HG02973 (cell line): ENCODE results near the gene MRPS23.
"Not testable (repeated sequence)": the region's sequence is repeated elsewhere in the genome, so short reads cannot be mapped to it uniquely, and the experiment has no call there.

Experiments
- ATAC-seq: cut with Tn5 transposase; IDR thresholded peaks from one replicate; pipeline ENCODE4 v1.9.1; 2021; ENCODE audit warnings: moderate library complexity; ENCODE audit not compliant: unreplicated experiment

The MRPS23 gene

DNA sequence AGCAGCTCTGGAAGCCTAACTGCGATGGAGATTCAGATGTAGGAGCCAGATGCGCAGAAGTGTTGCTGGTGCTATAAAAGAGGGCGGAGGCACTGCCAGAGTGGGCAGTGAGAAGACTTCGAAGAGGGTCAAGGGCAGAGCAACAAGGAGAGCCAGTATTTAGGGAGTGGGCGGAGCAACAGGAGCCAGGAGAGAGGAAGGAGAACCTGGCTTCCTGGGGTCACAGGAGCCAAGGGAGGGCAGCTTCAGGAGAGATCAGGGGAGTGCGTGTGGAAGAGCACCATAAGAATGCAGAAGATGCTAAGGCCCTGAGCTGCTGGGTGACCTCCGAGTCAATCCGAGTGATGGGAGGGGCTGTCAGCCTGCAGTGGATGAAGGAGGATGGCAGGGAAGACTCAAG, 14.4 kb upstream of the MRPS23 start:
- no peak for ATAC-seq

DNA sequence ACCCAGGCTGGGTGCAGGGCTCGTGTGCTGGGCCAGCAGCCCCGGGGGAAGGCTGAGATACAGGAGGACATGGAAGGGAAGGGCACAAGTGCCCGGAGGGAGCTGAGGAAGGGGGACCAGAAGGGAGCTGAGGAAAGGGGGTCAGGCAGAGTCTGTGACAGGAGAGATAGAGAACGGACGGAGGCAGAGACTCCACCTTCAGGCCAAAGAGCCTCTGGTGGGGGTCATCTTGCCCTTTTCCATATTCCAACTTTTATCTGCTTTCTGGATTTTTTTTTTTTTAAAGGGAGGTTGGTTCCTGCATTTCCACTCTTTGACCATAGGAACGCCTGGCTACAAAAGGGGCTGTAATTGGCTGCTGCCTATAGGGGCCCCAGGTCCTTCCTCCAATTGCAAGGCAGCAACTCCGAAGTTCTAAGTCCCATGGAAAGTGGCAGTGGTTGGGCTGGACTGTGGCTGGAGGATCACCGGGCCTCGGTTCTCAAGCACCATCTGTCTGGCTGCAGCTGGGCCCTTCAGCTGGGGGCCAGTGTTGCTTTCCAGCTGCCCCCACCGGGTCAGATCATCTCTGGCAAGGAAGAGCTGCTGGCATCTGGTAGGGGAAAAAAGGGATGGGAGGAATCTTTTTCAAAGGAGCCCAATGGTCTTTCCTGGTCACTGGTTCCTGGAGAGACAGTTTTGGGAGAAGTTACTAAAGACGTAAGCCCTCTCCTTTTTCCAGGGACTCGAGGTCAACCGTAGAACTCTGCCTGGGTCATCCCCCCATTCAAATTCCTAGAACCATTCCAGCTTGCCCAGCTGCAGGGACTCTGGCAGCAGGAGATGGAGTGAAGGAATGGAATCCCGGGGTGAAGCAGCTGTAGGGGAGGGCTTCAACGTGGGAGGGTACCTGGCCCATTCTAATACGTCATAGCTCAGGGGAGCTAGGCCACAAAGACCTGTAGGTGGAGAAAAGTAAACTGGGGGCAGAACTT, 13.1 kb upstream of the MRPS23 start:
- ATAC-seq: no peak

DNA sequence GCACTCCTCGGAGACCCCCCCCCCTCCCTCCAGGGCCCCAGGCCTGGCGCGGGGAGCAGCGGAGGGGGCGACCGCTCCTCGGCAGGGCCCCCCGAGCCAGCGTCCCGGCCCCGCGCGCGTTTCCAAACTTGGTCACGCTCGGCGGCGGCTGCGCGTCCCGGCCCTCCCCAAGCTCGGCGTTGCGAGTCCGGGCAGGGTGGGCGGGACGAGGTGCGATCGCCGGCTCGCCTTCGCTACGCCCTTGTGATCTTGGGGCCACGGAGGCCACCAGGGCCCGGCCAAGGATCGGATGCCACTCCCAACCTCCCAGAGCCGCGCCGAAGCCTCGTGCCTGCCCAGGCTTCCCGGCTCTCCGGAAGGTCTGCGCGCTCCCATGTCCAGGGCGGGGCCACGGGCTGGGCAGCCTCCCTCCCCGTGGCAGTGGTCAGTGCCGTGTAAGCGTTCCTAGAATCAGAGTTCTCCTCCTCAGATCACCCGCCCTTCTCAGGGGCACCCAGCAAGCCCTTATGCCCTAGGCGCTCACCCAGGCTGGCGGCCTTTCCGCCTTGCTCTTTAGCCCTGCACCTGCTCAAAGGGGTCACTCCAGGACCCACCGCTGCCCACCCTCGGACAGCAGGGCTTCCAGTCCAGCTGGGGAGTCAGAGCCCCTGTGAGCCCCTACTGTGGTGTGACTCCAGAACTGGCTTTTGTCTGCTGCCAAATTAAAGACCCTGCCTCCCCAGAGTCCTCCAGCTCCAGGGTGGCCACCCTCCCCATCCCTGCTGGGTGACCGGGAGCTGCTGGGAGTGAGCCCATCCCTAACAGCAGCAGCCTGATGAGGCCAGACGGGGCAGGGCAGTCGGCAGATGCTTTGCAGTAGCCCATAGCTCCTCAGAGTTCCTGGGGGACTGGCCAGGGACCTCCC, 12.2 kb upstream of the MRPS23 start:
- no peak for ATAC-seq

DNA sequence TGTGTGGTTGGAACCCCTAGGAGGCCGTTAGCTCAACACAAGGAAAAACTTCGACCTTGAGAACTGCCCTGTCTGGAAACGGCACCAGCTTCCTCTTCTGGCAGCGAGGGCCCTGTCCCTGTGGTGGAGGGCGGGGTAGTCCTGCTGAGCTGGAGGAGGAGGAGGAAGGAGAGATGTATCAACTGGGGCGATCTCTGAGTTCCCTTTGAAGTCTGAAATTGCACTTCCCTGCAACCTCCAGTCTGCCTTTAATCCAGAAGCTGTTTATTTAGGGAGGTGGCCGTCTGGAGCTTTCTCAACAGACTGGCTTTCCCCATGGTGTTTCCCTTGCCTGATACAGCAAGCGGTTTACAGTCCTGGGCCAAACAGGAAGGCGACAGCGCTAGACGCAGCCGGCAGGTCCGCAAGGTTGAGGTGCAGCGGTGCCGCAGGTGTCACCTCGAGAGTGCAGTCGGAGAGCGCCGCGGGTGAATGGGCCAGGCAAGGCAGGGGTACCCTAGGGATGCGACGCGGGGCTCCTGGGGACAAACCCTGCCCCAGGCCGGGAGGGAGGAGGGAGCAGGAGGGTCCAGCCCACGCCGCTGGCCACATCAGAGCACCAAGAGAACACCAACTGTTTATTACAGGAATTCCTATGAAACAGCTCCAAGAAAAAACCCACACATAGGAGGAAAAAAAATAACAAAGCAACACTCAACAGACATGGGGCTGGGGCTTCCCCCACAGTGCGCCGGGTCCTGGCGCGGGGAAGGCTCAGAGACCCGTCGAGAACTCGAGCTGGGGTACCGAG, 11.4 kb upstream of the MRPS23 start:
- ATAC-seq: no peak

DNA sequence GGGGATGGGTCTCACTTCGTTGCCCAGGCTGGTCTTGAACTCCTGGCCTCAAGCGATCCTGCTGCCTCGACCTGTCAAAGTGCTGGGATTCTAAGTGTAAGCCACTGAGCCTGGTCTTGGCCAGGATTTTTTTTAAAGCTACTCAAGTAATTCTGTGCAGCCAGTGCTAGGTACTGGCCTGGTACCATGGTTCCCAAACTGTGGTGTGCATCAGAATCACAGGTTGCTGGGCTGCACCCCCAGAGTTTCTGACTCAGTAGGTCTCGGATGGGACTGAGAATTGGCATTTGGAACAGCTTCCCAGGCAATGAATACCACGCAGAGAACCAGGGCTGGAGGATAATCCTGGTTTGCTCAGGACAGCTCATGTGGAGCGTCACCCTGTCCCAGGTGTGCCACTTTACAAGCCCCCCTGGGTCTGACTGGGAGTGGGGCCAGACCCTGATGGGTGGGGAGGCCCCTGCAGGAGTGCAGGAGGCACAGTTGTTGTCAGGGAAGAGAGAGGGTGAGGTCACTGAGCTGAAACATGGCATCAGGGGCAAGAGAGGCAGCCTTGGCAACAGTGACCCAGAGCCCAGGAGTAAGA, 10.7 kb upstream of the MRPS23 start:
- no peak for ATAC-seq

DNA sequence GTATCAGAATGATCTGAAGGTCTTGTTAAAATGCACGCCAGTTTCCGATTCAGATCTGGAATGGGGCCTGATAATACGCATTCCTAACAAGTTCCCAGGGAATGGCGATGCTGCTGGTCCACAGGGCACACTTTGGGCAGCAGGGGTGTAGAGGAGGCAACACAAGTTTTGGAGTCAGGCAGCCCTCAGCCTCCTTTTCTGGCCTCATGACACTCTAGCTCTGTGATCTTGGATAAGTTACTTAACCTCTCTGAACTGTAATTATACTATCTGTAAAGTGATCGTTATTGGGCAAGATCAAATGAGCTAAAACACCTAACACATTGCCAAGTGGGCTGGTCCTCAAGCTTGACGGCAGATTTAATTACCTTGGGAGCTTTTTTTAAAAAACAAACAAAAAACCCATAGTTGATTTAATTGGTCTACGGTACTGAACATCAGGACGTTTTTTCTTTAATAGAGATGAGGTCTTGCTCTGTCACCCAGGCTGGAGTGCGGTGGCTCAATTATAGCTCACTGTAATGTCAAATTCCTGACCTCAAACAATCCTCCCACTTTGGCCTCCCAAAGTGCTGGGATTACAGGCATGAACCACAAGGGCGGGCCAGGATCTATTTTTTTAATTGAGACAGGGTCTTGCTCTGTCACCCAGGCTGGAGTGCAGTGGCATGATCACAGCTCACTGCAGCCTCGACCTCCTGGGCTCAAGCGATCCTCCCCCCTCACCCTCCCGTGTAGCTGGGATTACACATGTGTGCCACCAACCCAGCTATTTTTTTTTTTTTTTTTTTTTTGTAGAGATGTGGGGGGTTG, 10.0 kb upstream of the MRPS23 start:
- ATAC-seq: no peak

DNA sequence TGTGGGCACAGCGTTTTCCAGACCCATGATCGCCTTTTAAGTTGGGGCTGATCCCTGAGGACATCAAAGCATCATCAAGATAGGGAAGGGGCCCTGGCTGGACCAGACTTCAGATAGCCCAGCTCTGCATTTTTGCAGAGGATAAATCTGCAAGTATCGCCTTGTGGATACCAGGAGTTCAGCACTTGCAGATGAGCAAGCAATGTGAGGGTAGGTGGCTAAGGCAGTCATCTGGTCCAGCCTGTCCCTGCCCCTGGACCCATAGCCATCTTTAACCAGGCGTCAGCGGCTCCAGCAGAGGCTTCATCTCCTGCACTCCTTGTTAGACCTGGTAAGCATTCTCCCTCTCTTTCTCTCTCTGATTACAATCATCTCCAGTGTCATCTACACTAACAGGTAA, 9.0 kb upstream of the MRPS23 start:
- ATAC-seq: no peak

DNA sequence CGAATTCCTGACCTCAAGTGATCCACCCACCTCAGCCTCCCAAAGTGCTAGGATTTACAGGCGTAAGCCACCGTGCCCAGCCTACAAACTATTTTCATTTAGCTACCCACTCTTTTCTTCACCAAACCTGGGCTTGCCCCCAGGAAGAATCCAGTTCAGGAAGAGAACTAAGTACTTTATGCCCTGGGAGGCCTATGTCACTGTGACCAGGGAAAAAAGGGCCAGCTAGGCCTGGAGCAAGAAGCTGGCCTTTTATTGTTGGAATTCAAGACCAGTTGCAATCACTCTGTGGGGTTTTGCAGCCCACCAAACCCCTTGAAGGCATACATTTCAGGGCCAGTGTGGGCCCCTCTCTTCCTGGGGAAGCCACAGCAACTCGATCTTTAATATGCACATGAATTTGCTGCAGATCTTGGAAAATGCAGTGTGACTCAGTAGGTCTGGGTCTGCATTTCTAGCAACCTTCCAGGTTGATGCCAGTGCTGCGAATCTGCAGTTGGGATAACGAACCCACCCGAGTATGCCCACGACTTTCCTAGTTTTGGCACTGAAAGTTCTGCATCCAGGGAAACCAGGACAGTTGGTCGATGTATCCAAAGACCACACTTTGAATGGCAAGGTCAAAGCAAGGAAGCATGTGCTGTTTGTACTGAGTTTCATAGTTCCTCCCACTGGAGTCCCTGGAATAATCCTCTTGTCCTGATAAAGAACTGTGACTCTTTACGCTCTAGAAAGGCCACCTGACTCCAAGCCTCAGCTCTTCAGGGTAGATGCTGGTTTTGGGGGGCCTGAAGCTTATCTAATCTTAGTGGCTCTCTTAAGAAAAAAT, 7.2 kb upstream of the MRPS23 start:
- no peak for ATAC-seq

DNA sequence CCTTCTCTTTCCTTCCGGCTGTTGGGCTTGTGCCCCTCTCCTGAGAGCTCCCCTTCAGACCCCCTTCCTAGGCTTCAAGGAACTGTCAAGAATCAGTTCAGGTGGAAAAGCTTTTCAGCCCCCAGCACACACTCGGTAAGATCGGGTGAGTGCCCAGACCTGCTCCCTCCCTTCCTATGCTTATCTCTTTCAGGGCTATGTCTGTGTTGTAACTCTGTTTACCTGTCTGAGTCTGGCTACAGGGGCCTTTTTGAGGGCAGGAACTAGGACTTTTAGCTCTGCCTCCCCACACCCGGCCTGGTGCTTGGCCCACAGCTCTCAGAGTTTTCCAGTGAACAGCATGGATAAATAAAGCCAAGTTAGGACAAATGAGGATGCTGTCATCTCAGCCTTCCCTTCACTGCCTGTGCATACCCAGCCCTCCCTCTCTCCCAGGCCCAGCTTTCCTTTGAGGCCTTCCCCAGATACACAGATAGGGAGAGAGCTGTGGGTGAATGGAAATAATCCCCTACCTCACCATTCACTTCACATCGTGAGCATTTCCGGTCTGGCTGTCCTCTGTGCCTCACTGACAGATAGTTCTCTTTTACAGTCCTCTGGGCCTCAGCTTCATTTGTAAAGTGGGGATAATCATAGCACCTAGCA, 5.7 kb upstream of the MRPS23 start:
- no peak for ATAC-seq

DNA sequence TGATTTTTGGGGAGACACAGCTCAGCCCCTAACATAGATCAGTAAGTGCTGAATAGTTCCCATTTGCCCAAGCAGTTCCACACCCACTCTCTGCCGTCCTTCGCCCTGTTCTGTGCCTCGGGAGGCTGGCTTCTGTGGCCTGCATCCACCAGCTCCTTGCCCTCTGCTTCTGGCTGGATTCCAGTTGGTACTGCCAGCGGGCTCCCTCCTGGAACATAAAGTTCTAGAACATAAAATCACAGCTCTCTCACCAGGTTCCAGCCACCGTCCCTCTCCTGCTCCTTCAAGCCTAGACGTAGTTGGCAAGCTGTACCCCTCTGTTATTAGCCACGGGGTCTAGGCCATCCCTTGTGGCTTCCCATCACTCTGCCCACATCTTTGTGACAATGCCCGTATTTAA, 3.9 kb upstream of the MRPS23 start:
- ATAC-seq: no peak

DNA sequence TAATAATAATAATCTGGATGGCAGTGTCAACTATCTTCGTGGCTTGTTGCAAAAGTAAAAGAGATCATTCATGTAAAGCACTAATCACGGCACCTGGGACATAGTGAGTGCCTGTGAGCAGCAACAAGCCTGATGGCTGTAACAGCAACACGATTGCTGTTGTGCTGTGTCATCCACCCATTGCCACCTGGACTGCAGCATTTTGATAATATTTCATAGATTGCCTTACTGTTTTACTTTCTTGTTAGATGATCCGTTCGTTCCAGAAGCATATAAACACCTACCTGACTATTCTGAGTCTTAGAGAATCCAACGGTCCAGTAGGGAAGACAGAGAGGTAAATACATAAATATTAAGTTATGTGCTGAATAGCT, 3.1 kb upstream of the MRPS23 start:
- no peak for ATAC-seq

DNA sequence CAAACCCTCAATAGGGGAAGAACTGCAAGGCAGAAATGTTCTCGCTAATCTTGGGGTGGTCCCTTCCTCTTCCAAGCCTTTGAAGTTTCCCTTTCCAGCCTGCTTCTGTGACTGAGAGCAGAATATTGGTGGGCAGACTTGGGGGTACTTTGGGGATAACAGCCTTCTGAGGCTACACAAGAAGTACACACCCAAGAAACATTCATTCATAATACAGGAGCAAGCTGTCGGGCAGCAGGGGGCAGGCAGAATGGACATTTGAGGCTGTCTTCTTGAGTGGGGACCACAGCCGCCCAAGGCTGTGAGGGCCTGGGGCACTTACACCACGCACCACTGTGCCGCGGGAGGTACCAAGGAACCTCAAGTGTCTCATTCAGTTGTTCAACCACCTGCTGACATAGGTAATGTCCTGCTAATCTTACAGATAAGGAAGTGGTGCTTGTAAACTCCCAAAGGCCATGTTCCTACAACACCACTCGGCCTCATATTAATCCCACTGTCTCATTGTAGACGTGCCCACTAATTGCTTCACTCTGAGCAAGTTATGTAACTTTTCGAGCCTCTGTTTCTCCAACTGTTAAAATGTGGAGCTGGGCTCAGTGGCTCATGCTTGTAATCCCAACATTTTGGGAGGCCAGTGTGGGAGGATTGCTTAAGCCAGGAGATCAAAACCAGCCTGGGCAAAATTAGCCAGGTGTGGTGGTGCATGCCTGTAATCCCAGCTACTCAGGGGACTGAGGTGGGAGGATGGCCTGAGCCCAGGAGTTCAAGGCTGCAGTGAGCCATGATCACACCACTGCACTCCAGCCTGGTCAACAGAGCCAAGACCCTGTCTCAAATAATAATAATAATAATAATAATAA, 2.5 kb upstream of the MRPS23 start:
- ATAC-seq: no peak

DNA sequence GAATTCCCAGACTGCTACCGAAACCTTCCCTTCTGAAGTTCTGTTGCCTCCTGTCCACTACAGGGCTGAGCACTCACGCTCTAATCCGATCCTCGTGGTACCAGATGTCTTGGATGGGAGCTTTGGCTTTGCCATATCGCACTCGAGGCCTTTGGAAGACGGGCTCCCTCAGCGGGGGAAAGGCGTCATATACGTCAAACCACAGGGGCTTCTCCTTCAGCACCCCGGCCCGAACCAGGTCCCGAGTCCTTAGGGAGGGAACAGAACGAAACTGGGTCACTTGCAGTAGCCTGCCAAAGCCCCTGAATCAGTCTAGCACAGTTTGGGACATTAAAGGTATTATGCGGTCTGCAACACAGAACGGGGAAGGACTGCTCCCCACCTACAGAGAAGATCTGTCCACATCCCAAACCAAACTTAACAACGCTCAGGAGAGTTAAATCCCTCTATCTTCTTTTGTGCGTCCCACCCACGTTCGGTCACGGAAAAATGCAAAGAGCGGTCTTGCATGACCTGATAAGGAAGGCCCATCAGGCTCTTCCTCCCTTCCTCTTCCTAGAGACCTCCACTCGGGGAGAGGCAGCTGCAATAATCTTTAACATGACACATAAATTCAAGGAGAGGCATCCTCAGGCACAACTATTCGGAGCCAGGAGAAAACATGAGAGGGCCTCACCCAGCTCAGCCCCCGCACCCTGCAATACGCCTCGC, 526 bp downstream of the MRPS23 start:
- ATAC-seq: no peak

DNA sequence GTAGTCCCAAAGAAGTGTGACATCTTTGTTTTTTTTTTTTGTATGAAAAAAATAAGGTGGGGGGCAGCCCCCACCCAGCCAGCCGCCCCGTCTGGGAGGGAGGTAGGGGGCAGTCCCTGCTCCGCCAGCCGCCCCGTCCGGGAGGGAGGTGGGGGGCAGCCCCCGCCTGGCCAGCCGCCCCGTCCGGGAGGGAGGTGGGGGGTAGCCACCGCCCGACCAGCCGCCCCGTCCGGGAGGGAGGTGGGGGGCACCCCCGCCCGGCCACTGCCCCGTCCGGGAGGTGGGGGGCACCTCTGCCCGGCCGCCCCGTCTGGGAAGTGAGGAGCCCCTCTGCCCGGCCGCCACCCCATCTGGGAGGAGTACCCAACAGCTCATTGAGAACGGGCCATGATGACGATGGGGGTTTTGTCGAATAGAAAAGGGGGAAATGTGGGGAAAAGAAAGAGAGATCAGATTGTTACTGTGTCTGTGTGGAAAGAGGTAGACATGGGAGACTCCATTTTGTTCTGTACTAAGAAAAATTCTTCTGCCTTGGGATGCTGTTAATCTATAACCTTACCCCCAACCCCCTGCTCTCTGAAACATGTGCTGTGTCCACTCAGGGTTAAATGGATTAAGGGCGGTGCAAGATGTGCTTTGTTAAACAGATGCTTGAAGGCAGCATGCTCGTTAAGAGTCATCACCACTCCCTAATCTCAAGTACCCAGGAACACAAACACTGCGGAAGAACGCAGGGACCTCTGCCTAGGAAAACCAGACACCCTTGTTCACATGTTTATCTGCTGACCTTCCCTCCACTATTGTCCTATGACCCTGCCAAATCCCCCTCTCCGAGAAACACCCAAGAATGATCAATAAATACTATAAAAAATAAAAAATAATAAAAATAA, 3.5 kb downstream of the MRPS23 start:
- ATAC-seq: not testable (repeated sequence)

DNA sequence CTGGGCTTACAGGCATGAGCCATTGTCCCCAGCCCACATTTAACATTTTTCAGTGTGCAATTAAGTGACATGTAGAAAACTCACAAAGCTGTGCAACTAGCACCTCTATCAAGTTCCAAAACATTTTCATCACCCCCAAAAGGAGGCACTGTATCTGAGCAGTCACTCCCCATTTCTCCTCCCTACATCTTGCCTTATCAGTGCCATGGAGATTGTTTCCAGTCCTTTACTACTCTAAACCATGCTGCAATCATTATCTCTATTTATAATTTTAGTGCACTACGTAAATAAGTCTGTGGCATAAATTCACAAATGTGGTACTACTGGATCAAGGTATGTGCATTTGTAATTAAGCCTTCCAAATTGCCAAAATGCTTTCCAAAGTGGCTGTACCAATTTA, 7.6 kb downstream of the MRPS23 start:
- no peak for ATAC-seq

DNA sequence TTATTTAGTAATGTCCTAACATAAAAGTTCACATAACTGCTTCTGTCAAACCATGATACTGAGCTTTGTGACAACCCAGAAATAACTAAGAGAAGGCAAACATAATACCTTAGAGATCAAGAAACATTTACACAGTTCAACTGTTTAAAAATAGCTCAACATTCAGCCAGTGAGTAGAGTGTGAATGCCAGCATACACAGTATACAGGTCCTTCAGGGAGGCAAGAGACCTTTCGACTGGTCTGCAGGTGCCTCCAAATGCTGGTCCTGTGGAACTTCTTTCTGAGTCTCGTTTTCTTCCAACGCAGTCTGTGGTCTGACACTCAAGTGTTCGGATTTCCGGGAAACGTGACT, 10.3 kb downstream of the MRPS23 start:
- no peak for ATAC-seq
